ENCODE data around the gene PLEKHH1. TPM values are rescaled to one million over a fixed set of nuclear protein-coding genes. Genes with fewer than 3 reads are reported as not detected.

PLEKHH1 gene
- total RNA-seq, 1 donor from 2014 or later = 9.4 TPM

- no peak for DNase-seq (ENCODE audit: low read depth)
- peaks cover 13% of the 10 kb centered on the region for H3K27me3 ChIP-seq (ENCODE audit: control insufficient read depth, insufficient read depth, low read length)
- no peaks in the 10 kb centered on the region for H3K36me3 ChIP-seq (ENCODE audit: control insufficient read depth, insufficient read depth, low read length)
- no peak for TF ChIP-seq CTCF (IDR thresholded peaks at IDR 0.05; ENCODE audit: insufficient read depth, low read length, poor library complexity, severe bottlenecking)
- no peak overlapping the region for H3K4me3 ChIP-seq (ENCODE audit: low read depth, low read length)
Measured at GRCh38 chr14:67523764-67524633, 9.1 kb upstream of the PLEKHH1 start.

GRCh38 chr14:67524634-67524963, 8.5 kb upstream of the PLEKHH1 start:
- no peak for TF ChIP-seq CTCF (IDR thresholded peaks at IDR 0.05; ENCODE audit: insufficient read depth, low read length, poor library complexity, severe bottlenecking)
- no peak for DNase-seq (ENCODE audit: low read depth)
- Histone ChIP-seq H3K36me3 (ENCODE audit: control insufficient read depth, insufficient read depth, low read length) (no peaks in the 10 kb centered on the region), H3K27me3 (ENCODE audit: control insufficient read depth, insufficient read depth, low read length) (peaks cover 9% of the 10 kb centered on the region), H3K4me3 (ENCODE audit: low read depth, low read length) (no peak overlapping the region)

GRCh38 chr14:67525389-67525788, 7.7 kb upstream of the PLEKHH1 start:
- no peak overlapping the region for H3K4me3 ChIP-seq (ENCODE audit: low read depth, low read length)
- TF ChIP-seq CTCF (IDR thresholded peaks at IDR 0.05; ENCODE audit: insufficient read depth, low read length, poor library complexity, severe bottlenecking) = no peak
- peaks cover 8% of the 10 kb centered on the region for H3K27me3 ChIP-seq (ENCODE audit: control insufficient read depth, insufficient read depth, low read length)
- no peaks in the 10 kb centered on the region for H3K36me3 ChIP-seq (ENCODE audit: control insufficient read depth, insufficient read depth, low read length)
- DNase-seq (ENCODE audit: low read depth) = no peak

- TF ChIP-seq CTCF (IDR thresholded peaks at IDR 0.05; ENCODE audit: insufficient read depth, low read length, poor library complexity, severe bottlenecking) = no peak
- Histone ChIP-seq H3K27me3 (ENCODE audit: control insufficient read depth, insufficient read depth, low read length) (peaks cover 8% of the 10 kb centered on the region), H3K4me3 (ENCODE audit: low read depth, low read length) (no peak overlapping the region), H3K36me3 (ENCODE audit: control insufficient read depth, insufficient read depth, low read length) (no peaks in the 10 kb centered on the region)
- no peak for DNase-seq (ENCODE audit: low read depth)
Measured at GRCh38 chr14:67526181-67526580, 6.9 kb upstream of the PLEKHH1 start.

GRCh38 chr14:67526676-67527459, 6.2 kb upstream of the PLEKHH1 start:
- Histone ChIP-seq H3K4me3 (ENCODE audit: low read depth, low read length) (no peak overlapping the region), H3K36me3 (ENCODE audit: control insufficient read depth, insufficient read depth, low read length) (no peaks in the 10 kb centered on the region), H3K27me3 (ENCODE audit: control insufficient read depth, insufficient read depth, low read length) (peaks cover 8% of the 10 kb centered on the region)
- DNase-seq (ENCODE audit: low read depth) = no peak
- peak; percentile 82 for TF ChIP-seq CTCF (IDR thresholded peaks at IDR 0.05; ENCODE audit: insufficient read depth, low read length, poor library complexity, severe bottlenecking)
